ENCODE results near the gene PTGDR2.

DNA sequence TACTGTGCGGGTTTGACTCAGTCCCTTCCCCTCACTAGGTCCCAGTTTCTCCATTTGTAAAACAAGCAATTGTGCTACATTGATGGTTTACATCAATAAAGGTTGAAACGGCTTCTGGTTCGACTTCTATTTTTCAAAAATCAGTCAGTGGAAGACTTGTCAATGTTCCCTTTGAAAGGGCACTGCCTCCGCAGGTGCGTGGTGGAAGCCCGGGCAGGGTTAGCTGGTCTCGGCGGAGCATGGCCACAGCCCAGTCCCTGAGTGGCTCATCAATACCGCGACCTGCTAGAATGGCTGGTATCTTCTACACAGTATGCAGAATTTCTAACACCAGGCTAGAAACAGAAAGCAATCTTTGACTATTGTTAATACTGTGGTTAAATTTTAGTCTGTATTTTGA, 54.6 kb downstream of the PTGDR2 start:
- TF ChIP-seq, protein P1, sequence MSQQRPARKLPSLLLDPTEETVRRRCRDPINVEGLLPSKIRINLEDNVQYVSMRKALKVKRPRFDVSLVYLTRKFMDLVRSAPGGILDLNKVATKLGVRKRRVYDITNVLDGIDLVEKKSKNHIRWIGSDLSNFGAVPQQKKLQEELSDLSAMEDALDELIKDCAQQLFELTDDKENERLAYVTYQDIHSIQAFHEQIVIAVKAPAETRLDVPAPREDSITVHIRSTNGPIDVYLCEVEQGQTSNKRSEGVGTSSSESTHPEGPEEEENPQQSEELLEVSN (IDR thresholded peaks at IDR 0.05; ENCODE audit: borderline replicate concordance in 1 of 2, extremely low read depth in 1 of 2, insufficient read depth in 1 of 2, insufficient read length in 1 of 2, low read depth in 1 of 2, low read length in 1 of 2, poor library complexity in 1 of 2, severe bottlenecking in 1 of 2): no peak
- TF ChIP-seq NFYB (IDR thresholded peaks at IDR 0.05; ENCODE audit: extremely low read depth, insufficient read length) (no peak), MAFF (IDR thresholded peaks at IDR 0.05; ENCODE audit: low read length) (no peak), GTF2F1 (IDR thresholded peaks at IDR 0.05; ENCODE audit: low read depth, low read length) (no peak), SREBF1 (IDR thresholded peaks at IDR 0.05; ENCODE audit: borderline replicate concordance, low read depth, low read length) (no peak), HMG20A (CRISPR knock-in tag; conservative IDR thresholded peaks at IDR 0.05) (no peak), HDAC2 (IDR thresholded peaks at IDR 0.05) (no peak), YBX1 (IDR thresholded peaks at IDR 0.05) (no peak)
- TF ChIP-seq, protein P2, sequence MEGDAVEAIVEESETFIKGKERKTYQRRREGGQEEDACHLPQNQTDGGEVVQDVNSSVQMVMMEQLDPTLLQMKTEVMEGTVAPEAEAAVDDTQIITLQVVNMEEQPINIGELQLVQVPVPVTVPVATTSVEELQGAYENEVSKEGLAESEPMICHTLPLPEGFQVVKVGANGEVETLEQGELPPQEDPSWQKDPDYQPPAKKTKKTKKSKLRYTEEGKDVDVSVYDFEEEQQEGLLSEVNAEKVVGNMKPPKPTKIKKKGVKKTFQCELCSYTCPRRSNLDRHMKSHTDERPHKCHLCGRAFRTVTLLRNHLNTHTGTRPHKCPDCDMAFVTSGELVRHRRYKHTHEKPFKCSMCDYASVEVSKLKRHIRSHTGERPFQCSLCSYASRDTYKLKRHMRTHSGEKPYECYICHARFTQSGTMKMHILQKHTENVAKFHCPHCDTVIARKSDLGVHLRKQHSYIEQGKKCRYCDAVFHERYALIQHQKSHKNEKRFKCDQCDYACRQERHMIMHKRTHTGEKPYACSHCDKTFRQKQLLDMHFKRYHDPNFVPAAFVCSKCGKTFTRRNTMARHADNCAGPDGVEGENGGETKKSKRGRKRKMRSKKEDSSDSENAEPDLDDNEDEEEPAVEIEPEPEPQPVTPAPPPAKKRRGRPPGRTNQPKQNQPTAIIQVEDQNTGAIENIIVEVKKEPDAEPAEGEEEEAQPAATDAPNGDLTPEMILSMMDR (IDR thresholded peaks at IDR 0.05 in 2 of 3, conservative IDR thresholded peaks at IDR 0.05 in 1 of 3; ENCODE audit: insufficient read depth in 2 of 3, low read depth in 1 of 3, low read length in 3 of 3): no peak

Measured in K562 (cell line).